H9 (cell line): ENCODE measurements around the gene PAX3. TPM values are rescaled to one million over a fixed set of nuclear protein-coding genes. Genes with fewer than 3 reads are reported as not detected.

Source experiments
- DNase-seq: peaks from one replicate; pipeline ENCODE4 v3.0.0-alpha.2; 2017
- H2AFZ ChIP-seq: one replicate; pipeline ENCODE4 v1.6.1; 2013; ENCODE audit warnings: mild to moderate bottlenecking, low read length, control low read depth, moderate library complexity
- H2AK5ac ChIP-seq: 2 replicates; pipeline ENCODE4 v1.6.1; 2013; ENCODE audit warnings: low read length, control low read depth, mixed read lengths; ENCODE audit not compliant: insufficient read length
- H2BK120ac ChIP-seq: one replicate; pipeline ENCODE4 v1.6.1; 2013; ENCODE audit warnings: low read depth, mild to moderate bottlenecking, low read length, control low read depth, inconsistent platforms; ENCODE audit not compliant: poor library complexity, severe bottlenecking
- H2BK12ac ChIP-seq: 2 replicates; pipeline ENCODE4 v1.6.1; 2013; ENCODE audit warnings: low read length, control low read depth, mixed read lengths, low read depth; ENCODE audit not compliant: insufficient read length
- H2BK15ac ChIP-seq: 2 replicates; pipeline ENCODE4 v1.6.1; 2013; ENCODE audit warnings: low read depth, low read length, control low read depth
- H2BK20ac ChIP-seq: one replicate; pipeline ENCODE4 v1.6.1; 2013; ENCODE audit warnings: low read depth, mild to moderate bottlenecking, low read length, control low read depth, inconsistent platforms; ENCODE audit not compliant: poor library complexity, severe bottlenecking
- H2BK5ac ChIP-seq: 2 replicates; pipeline ENCODE4 v1.6.1; 2013; ENCODE audit warnings: low read length, control low read depth, mixed read lengths; ENCODE audit not compliant: insufficient read length
- H3K14ac ChIP-seq: 2 replicates; pipeline ENCODE4 v1.6.1; 2013; ENCODE audit warnings: low read length, control low read depth; ENCODE audit not compliant: insufficient read depth
- H3K18ac ChIP-seq: 2 replicates; pipeline ENCODE4 v1.6.1; 2013; ENCODE audit warnings: low read depth, mild to moderate bottlenecking, mixed read lengths, low read length, control low read depth; ENCODE audit not compliant: insufficient read length
- H3K23ac ChIP-seq: 2 replicates; pipeline ENCODE4 v1.6.1; 2013; ENCODE audit warnings: low read length, control low read depth, mixed read lengths, low read depth; ENCODE audit not compliant: insufficient read length
- H3K23me2 ChIP-seq: 2 replicates; pipeline ENCODE4 v1.6.1; 2013; ENCODE audit warnings: low read depth, mild to moderate bottlenecking, mixed read lengths, low read length, control low read depth; ENCODE audit not compliant: insufficient read length, poor library complexity, severe bottlenecking
- H3K27ac ChIP-seq: 2 replicates; pipeline ENCODE4 v1.5.1; 2013; ENCODE audit warnings: low read length, control low read depth, mixed read lengths, low read depth; ENCODE audit not compliant: insufficient read length
- H3K27me3 ChIP-seq: 2 replicates; pipeline ENCODE4 v1.6.1; 2013; ENCODE audit warnings: low read length, control low read depth, inconsistent platforms; ENCODE audit not compliant: insufficient read depth
- H3K4ac ChIP-seq: 2 replicates; pipeline ENCODE4 v1.6.1; 2013; ENCODE audit warnings: low read depth, mild to moderate bottlenecking, control low read depth, inconsistent platforms, low read length, moderate library complexity
- H3K4me1 ChIP-seq: 2 replicates; pipeline ENCODE4 v1.6.1; 2013; ENCODE audit warnings: low read length, control low read depth, inconsistent platforms; ENCODE audit not compliant: insufficient read depth
- H3K4me2 ChIP-seq: 2 replicates; pipeline ENCODE4 v1.6.1; 2013; ENCODE audit warnings: low read length, control low read depth, mixed read lengths; ENCODE audit not compliant: insufficient read length, insufficient read depth
- H3K56ac ChIP-seq: 2 replicates; pipeline ENCODE4 v1.6.1; 2013; ENCODE audit warnings: low read depth, mild to moderate bottlenecking, mixed read lengths, low read length, control low read depth; ENCODE audit not compliant: insufficient read length
- H3K79me1 ChIP-seq: 2 replicates; pipeline ENCODE4 v1.6.1; 2013; ENCODE audit warnings: low read depth, mild to moderate bottlenecking, moderate library complexity, low read length, control low read depth, inconsistent platforms; ENCODE audit not compliant: insufficient read depth, poor library complexity, severe bottlenecking
- H3K79me2 ChIP-seq: 2 replicates; pipeline ENCODE4 v1.6.1; 2013; ENCODE audit warnings: low read length, control low read depth, inconsistent platforms; ENCODE audit not compliant: insufficient read depth
- H3K9ac ChIP-seq: 2 replicates; pipeline ENCODE4 v1.6.1; 2013; ENCODE audit warnings: low read length, control low read depth, mixed read lengths; ENCODE audit not compliant: insufficient read length; ENCODE audit errors: extremely low read depth
- H3K9me3 ChIP-seq: one replicate; pipeline ENCODE4 v1.6.1; 2013; ENCODE audit warnings: low read depth, low read length, inconsistent platforms; ENCODE audit not compliant: control insufficient read depth
- H3T11ph ChIP-seq: one replicate; pipeline ENCODE4 v1.6.1; 2013; ENCODE audit warnings: mild to moderate bottlenecking, low read length, control low read depth, inconsistent platforms
- H4K20me1 ChIP-seq: one replicate; pipeline ENCODE4 v1.6.1; 2013; ENCODE audit not compliant: control insufficient read depth, insufficient read length, insufficient read depth
- H4K5ac ChIP-seq: 2 replicates; pipeline ENCODE4 v1.6.1; 2013; ENCODE audit warnings: low read depth, mild to moderate bottlenecking, mixed read lengths, low read length, control low read depth; ENCODE audit not compliant: insufficient read length
- H4K8ac ChIP-seq: replicated peaks from 2 replicates; pipeline ENCODE4 v1.6.1; 2013; ENCODE audit warnings: low read length, control low read depth, mixed read lengths, low read depth; ENCODE audit not compliant: insufficient read length
- H4K91ac ChIP-seq: 2 replicates; pipeline ENCODE4 v1.6.1; 2013; ENCODE audit warnings: low read depth, mild to moderate bottlenecking, moderate library complexity, mixed read lengths, low read length, control low read depth; ENCODE audit not compliant: insufficient read length
- H3K27ac Mint-ChIP-seq, 3 experiments: 2 replicates in 2 of 3; 3 replicates in 1 of 3; pipeline ENCODE4 v1.8.0; 2020 to 2021; ENCODE audit warnings: mixed read lengths in 3 of 3, mild to moderate bottlenecking in 1 of 3, moderate library complexity in 1 of 3
- H3K27me3 Mint-ChIP-seq: 2 replicates; pipeline ENCODE4 v1.8.0; 2021; ENCODE audit warnings: low read depth, mild to moderate bottlenecking, moderate library complexity, mixed read lengths
- H3K36me3 Mint-ChIP-seq, 3 experiments: 2 replicates in 2 of 3; 3 replicates in 1 of 3; pipeline ENCODE4 v1.8.0; 2020 to 2021; ENCODE audit warnings: low read depth in 3 of 3, mixed read lengths in 3 of 3; ENCODE audit not compliant: insufficient read depth in 1 of 3
- H3K4me1 Mint-ChIP-seq, 2 experiments: 2 replicates each; pipeline ENCODE4 v1.8.0; 2020; ENCODE audit warnings: mixed read lengths in 2 of 2
- H3K4me3 Mint-ChIP-seq, 2 experiments: 2 replicates in 1 of 2; 3 replicates in 1 of 2; pipeline ENCODE4 v1.8.0; 2020 to 2021; ENCODE audit warnings: mild to moderate bottlenecking in 2 of 2, mixed read lengths in 2 of 2, moderate library complexity in 1 of 2
- H3K9me3 Mint-ChIP-seq, 2 experiments: 2 replicates in 1 of 2; 3 replicates in 1 of 2; pipeline ENCODE4 v1.8.0; 2020; ENCODE audit warnings: mild to moderate bottlenecking in 2 of 2, mixed read lengths in 2 of 2, moderate library complexity in 1 of 2
- CTCF ChIP-seq: fragments of 200-600 bp; sonication (generic); conservative IDR thresholded peaks from 3 replicates; pipeline ENCODE4 v1.8.0; 2021; ENCODE audit warnings: antibody characterized with exemption, mild to moderate bottlenecking
- WGBS: extraction: QIAGEN DNeasy Blood & Tissue Kit; methylation state at CpG from one replicate; pipeline ENCODE4 v1.1.7; 2013; ENCODE audit warnings: missing lambda C conversion rate, low lambda C conversion rate, mixed read lengths; ENCODE audit not compliant: insufficient read length; ENCODE audit errors: extremely low coverage; 5-methylcytosine and 5-hydroxymethylcytosine counted together
- total RNA-seq: library from RNA; stranded (reverse); gene quantifications from 2 replicates; pipeline ENCODE4 v1.2.1, GENCODE V29; 2021

Gene PAX3
- total RNA-seq, 1 experiment from 2014 or later = not detected

GRCh38 chr2:222289278-222290160 lies 9.3 kb downstream of the PAX3 start:
- Histone ChIP-seq H4K91ac (no peak overlapping the region), H3K4me1 (peaks cover 3% of the 10 kb centered on the region; the same call in 1 of the 2 replicates), H3K79me1 (no peaks in the 10 kb centered on the region), H3K4me2 (peak overlapping the region; percentile 62), H2AK5ac (no peak overlapping the region), H2BK12ac (no peak overlapping the region), H2BK5ac (no peak overlapping the region), H3K14ac (no peak overlapping the region), H3K23ac (no peak overlapping the region), H4K8ac (no peak overlapping the region), H3K4ac (no peak overlapping the region), H2AFZ (no peak overlapping the region), H2BK20ac (no peak overlapping the region), H3K27me3 (peaks cover 72% of the 10 kb centered on the region), H3K79me2 (no peaks in the 10 kb centered on the region), H4K5ac (no peak overlapping the region), H3K27ac (no peak overlapping the region), H2BK120ac (no peak overlapping the region), H3K56ac (no peak overlapping the region), H3K9me3 (no peaks in the 10 kb centered on the region), H3T11ph (no peak overlapping the region), H3K23me2 (peaks cover 3% of the 10 kb centered on the region), H4K20me1 (no peaks in the 10 kb centered on the region), H2BK15ac (no peak overlapping the region), H3K9ac (no peak overlapping the region), H3K18ac (no peak overlapping the region)
- Mint-ChIP-seq H3K4me1 (peaks cover 28 to 58% of the 10 kb centered on the region in 2 experiments), H3K4me3 (peak overlapping the region in 1 of 2 experiments; percentile 74; a peak in 3 of 5 replicates), H3K36me3 (no peaks in the 10 kb centered on the region), H3K27me3 (peaks cover 99% of the 10 kb centered on the region), H3K27ac (no peak overlapping the region), H3K9me3 (peaks cover 0 to 15% of the 10 kb centered on the region in 2 experiments; a peak in 3 of 5 replicates)
- no peak for DNase-seq
- WGBS = no CpG with 5 or more reads among the region's 30 CpGs
- TF ChIP-seq CTCF = no peak
